GM12878 (cell line): ENCODE data around the gene ATXN1.

Experiments
- GABPA ChIP-seq: IDR thresholded peaks from 2 replicates; pipeline ENCODE4 v1.6.1; 2014; ENCODE audit warnings: antibody characterized with exemption, low read depth, mild to moderate bottlenecking, inconsistent platforms
- MEF2A ChIP-seq: IDR thresholded peaks from 2 replicates; pipeline ENCODE4 v1.6.1; 2011; ENCODE audit warnings: low read depth, mild to moderate bottlenecking, low read length, moderate library complexity; ENCODE audit not compliant: insufficient read depth
- RCOR1 ChIP-seq: conservative IDR thresholded peaks from 2 replicates; pipeline ENCODE4 v1.6.1; 2012; ENCODE audit warnings: low read depth, low read length, improper control_type of control experiment
- REST ChIP-seq: IDR thresholded peaks from 2 replicates; pipeline ENCODE4 v1.6.1; 2012; ENCODE audit warnings: mild to moderate bottlenecking, low read depth, low read length
- SIX5 ChIP-seq: IDR thresholded peaks from 2 replicates; pipeline ENCODE4 v1.6.1; 2011; ENCODE audit warnings: mild to moderate bottlenecking, low read depth, low read length, moderate library complexity; ENCODE audit not compliant: severe bottlenecking
- SMC3 ChIP-seq: IDR thresholded peaks from 2 replicates; pipeline ENCODE4 v1.6.1; 2011; ENCODE audit warnings: low read length, improper control_type of control experiment, borderline replicate concordance
- ZNF24 ChIP-seq: fragments of 450-650 bp; IDR thresholded peaks from 2 replicates; pipeline ENCODE4 v1.6.1; 2017; ENCODE audit warnings: antibody characterized with exemption, mild to moderate bottlenecking
- TF ChIP-seq, protein P1 (sequence below), 3 experiments: IDR thresholded peaks in 2 of 3; conservative IDR thresholded peaks in 1 of 3; 2 replicates each; pipeline ENCODE4 v1.5.1; 2011; ENCODE audit warnings: low read depth in 3 of 3, low read length in 3 of 3, mild to moderate bottlenecking in 3 of 3, control low read depth in 2 of 3, moderate library complexity in 2 of 3, inconsistent platforms in 1 of 3, mixed read lengths in 1 of 3; ENCODE audit not compliant: control insufficient read depth in 2 of 3, insufficient read depth in 1 of 3; ENCODE audit errors: extremely low read depth in 1 of 3
- TF ChIP-seq, protein P2 (sequence below): fragments of 450-650 bp; IDR thresholded peaks from 2 replicates; pipeline ENCODE4 v1.6.1; 2017; ENCODE audit warnings: antibody characterized with exemption, mild to moderate bottlenecking, moderate library complexity
- TF ChIP-seq, protein P3 (sequence below): fragments of 450-650 bp; IDR thresholded peaks from 2 replicates; pipeline ENCODE4 v1.6.1; 2016; ENCODE audit warnings: mild to moderate bottlenecking

DNA sequence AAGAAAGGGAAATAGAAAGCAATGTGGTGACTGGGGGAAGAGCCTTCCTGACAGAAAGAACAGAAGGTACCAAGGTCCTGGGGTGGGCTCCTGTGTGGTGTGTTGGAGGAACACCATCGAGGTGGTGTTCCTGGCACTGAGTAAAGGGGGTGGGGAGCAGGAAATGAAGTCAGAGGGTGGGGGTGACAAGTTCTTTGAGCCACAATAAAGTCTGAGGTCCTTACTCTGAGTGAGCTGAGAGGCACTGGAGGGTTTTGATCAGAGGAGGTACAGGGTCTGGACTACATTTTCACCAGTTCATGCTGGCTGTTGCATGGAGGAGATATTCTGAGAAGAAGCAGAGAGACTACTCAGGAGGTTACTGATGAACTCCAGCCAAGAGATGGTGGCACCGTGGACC is 324.7 kb downstream of the ATXN1 start:
- TF ChIP-seq SMC3 (no peak), RCOR1 (no peak), ZNF24 (no peak), GABPA (no peak), REST (no peak), SIX5 (no peak), MEF2A (no peak)
- TF ChIP-seq, protein P1, sequence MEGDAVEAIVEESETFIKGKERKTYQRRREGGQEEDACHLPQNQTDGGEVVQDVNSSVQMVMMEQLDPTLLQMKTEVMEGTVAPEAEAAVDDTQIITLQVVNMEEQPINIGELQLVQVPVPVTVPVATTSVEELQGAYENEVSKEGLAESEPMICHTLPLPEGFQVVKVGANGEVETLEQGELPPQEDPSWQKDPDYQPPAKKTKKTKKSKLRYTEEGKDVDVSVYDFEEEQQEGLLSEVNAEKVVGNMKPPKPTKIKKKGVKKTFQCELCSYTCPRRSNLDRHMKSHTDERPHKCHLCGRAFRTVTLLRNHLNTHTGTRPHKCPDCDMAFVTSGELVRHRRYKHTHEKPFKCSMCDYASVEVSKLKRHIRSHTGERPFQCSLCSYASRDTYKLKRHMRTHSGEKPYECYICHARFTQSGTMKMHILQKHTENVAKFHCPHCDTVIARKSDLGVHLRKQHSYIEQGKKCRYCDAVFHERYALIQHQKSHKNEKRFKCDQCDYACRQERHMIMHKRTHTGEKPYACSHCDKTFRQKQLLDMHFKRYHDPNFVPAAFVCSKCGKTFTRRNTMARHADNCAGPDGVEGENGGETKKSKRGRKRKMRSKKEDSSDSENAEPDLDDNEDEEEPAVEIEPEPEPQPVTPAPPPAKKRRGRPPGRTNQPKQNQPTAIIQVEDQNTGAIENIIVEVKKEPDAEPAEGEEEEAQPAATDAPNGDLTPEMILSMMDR (IDR thresholded peaks at IDR 0.05 in 2 of 3, conservative IDR thresholded peaks at IDR 0.05 in 1 of 3; ENCODE audit: control insufficient read depth in 2 of 3, extremely low read depth in 1 of 3, insufficient read depth in 1 of 3, low read depth in 3 of 3, low read length in 3 of 3), result no peak
- TF ChIP-seq, protein P2, sequence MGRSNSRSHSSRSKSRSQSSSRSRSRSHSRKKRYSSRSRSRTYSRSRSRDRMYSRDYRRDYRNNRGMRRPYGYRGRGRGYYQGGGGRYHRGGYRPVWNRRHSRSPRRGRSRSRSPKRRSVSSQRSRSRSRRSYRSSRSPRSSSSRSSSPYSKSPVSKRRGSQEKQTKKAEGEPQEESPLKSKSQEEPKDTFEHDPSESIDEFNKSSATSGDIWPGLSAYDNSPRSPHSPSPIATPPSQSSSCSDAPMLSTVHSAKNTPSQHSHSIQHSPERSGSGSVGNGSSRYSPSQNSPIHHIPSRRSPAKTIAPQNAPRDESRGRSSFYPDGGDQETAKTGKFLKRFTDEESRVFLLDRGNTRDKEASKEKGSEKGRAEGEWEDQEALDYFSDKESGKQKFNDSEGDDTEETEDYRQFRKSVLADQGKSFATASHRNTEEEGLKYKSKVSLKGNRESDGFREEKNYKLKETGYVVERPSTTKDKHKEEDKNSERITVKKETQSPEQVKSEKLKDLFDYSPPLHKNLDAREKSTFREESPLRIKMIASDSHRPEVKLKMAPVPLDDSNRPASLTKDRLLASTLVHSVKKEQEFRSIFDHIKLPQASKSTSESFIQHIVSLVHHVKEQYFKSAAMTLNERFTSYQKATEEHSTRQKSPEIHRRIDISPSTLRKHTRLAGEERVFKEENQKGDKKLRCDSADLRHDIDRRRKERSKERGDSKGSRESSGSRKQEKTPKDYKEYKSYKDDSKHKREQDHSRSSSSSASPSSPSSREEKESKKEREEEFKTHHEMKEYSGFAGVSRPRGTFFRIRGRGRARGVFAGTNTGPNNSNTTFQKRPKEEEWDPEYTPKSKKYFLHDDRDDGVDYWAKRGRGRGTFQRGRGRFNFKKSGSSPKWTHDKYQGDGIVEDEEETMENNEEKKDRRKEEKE, result no peak
- TF ChIP-seq, protein P3, sequence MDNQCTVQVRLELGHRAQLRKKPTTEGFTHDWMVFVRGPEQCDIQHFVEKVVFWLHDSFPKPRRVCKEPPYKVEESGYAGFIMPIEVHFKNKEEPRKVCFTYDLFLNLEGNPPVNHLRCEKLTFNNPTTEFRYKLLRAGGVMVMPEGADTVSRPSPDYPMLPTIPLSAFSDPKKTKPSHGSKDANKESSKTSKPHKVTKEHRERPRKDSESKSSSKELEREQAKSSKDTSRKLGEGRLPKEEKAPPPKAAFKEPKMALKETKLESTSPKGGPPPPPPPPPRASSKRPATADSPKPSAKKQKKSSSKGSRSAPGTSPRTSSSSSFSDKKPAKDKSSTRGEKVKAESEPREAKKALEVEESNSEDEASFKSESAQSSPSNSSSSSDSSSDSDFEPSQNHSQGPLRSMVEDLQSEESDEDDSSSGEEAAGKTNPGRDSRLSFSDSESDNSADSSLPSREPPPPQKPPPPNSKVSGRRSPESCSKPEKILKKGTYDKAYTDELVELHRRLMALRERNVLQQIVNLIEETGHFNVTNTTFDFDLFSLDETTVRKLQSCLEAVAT, result no peak
